Measurements from ENCODE around the gene TMEM185B. TPM values are rescaled to one million over a fixed set of nuclear protein-coding genes. Genes with fewer than 3 reads are reported as not detected.

The TMEM185B gene
- total RNA-seq, 1 donor from 2014 or later, result 27.8 TPM

DNA sequence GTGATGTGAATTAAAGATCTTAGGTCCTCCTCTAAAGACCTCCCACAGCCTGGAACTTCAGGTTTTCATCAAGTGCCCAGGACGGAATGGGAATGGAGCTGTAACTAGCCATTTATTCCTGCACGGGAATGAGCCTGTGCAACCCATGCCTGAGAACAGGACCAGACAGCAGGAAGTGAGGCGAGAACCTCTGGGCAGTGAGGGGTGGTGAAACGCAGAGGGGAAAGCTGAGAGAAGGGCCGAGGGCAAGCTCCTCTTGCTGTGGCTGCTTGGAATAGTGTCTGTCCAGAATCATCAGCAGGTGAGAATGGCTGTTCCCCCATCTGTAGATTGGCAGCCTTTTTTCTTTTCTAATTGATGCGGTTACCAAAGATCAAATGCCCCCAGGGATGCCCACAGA lies 24.7 kb upstream of the TMEM185B start:
- Mint-ChIP-seq H3K27ac (no peak overlapping the region), H3K4me1 (peaks cover 42% of the 10 kb centered on the region)

GRCh38 chr2:120246546-120247300 lies 23.5 kb upstream of the TMEM185B start:
- Mint-ChIP-seq H3K36me3 (no peaks in the 10 kb centered on the region), H3K27ac (no peak overlapping the region), H3K4me3 (no peak overlapping the region), H3K27me3 (ENCODE audit: low read depth) (peaks cover 40% of the 10 kb centered on the region), H3K9me3 (no peaks in the 10 kb centered on the region), H3K4me1 (peaks cover 36% of the 10 kb centered on the region)
- TF ChIP-seq, protein P1, sequence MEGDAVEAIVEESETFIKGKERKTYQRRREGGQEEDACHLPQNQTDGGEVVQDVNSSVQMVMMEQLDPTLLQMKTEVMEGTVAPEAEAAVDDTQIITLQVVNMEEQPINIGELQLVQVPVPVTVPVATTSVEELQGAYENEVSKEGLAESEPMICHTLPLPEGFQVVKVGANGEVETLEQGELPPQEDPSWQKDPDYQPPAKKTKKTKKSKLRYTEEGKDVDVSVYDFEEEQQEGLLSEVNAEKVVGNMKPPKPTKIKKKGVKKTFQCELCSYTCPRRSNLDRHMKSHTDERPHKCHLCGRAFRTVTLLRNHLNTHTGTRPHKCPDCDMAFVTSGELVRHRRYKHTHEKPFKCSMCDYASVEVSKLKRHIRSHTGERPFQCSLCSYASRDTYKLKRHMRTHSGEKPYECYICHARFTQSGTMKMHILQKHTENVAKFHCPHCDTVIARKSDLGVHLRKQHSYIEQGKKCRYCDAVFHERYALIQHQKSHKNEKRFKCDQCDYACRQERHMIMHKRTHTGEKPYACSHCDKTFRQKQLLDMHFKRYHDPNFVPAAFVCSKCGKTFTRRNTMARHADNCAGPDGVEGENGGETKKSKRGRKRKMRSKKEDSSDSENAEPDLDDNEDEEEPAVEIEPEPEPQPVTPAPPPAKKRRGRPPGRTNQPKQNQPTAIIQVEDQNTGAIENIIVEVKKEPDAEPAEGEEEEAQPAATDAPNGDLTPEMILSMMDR (IDR thresholded peaks at IDR 0.05; ENCODE audit: unreplicated experiment), result no peak
- no peak for DNase-seq (ENCODE audit: low spot score in 2 of 2, unreplicated experiment in 2 of 2)

More for the DNA sequence above, 24.7 kb upstream of the TMEM185B start:
- DNase-seq (ENCODE audit: low spot score in 2 of 2, unreplicated experiment in 2 of 2), result no peak
- no peaks in the 10 kb centered on the region for H3K9me3 Mint-ChIP-seq
- H3K36me3 Mint-ChIP-seq, result no peaks in the 10 kb centered on the region
- H3K4me3 Mint-ChIP-seq, result no peak overlapping the region
- TF ChIP-seq, protein P1 (IDR thresholded peaks at IDR 0.05; ENCODE audit: unreplicated experiment), result no peak
- H3K27me3 Mint-ChIP-seq (ENCODE audit: low read depth), result peaks cover 42% of the 10 kb centered on the region

DNA sequence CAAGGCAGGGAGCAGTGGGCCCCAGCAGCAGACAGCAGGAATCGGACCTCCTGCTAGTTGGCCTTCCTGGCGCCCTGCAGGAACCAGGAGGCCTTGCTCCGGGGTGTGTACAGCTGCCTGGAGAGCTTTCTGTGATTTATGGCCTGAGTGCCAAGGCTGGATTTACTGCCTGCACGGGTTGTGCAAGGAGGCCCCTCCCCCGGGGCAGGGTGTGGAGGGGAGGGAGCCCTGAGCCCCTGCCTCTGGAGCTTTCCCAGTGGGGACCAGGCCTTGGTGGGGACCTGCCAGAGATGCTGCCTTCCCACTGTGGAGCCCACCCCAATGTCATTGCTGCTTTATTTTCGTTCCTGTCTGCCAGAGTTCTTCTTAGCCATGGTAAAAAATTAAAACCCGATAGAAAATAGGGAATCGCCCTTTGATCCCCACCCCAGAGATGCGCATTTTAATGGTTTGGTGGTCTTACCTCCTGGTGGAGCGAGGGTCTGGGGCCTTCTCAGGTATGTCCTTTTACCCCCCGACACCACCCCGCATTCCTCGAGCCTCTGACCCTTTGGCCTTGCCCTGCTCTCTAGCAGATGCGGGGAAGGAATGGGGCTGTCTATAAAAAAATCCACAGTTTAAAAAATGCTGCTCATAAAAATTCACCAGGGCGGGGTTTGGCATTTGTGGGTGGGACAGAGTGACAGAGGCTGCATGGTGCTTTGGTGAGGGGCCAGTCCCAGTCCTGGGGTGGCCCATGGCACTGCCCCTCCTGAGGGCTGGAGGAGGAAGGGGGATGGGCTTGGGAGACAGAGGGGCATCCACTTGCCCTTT lies 22.5 kb upstream of the TMEM185B start:
- no peaks in the 10 kb centered on the region for H3K36me3 Mint-ChIP-seq
- no peaks in the 10 kb centered on the region for H3K9me3 Mint-ChIP-seq
- no peak overlapping the region for H3K4me3 Mint-ChIP-seq
- H3K27ac Mint-ChIP-seq, result no peak overlapping the region
- TF ChIP-seq, protein P1 (IDR thresholded peaks at IDR 0.05; ENCODE audit: unreplicated experiment), result no peak
- peak; percentile 49 to 67 for DNase-seq (ENCODE audit: low spot score in 2 of 2, unreplicated experiment in 2 of 2)
- peaks cover 31% of the 10 kb centered on the region for H3K27me3 Mint-ChIP-seq (ENCODE audit: low read depth)
- peaks cover 35% of the 10 kb centered on the region for H3K4me1 Mint-ChIP-seq

GRCh38 chr2:120244656-120245519 lies 21.7 kb upstream of the TMEM185B start:
- TF ChIP-seq, protein P1 (IDR thresholded peaks at IDR 0.05; ENCODE audit: unreplicated experiment), result no peak
- Mint-ChIP-seq H3K27ac (no peak overlapping the region), H3K9me3 (no peaks in the 10 kb centered on the region), H3K27me3 (ENCODE audit: low read depth) (peaks cover 23% of the 10 kb centered on the region), H3K36me3 (no peaks in the 10 kb centered on the region), H3K4me1 (peaks cover 36% of the 10 kb centered on the region), H3K4me3 (no peak overlapping the region)
- no peak for DNase-seq (ENCODE audit: low spot score in 2 of 2, unreplicated experiment in 2 of 2)

DNA sequence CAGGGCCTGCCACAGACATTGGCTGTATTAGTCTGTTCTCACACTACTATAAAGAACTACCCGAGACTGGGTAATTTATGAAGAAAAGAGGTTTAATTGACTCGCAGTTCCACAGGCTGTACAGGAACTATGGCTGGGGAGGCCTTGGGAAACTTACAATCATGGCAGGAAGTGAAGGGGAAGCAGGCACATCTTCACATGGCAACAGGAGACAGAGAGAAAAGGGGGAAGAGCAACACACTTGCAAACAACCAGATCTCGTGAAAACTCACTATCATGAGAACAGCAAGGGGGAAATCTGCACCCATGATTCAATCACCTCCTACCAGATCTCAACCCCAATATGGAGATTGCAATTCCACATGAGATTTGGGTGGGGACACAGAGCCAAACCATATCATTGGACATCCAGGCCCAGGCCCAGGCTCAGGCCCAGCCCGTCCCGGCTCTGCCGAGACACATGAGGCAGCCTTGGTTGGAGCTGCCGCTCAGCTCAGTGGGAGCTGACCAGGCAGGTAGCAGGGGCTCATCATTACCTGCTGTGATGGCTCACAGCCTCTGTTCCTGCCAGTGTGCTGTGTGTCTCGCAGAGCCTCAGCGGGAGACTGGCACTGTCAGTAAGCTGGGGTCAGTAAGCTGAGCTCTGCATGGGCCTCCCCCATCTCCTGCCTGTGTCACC lies 20.8 kb upstream of the TMEM185B start:
- DNase-seq (ENCODE audit: low spot score in 2 of 2, unreplicated experiment in 2 of 2), result no peak
- peaks cover 45% of the 10 kb centered on the region for H3K4me1 Mint-ChIP-seq
- no peaks in the 10 kb centered on the region for H3K9me3 Mint-ChIP-seq
- no peaks in the 10 kb centered on the region for H3K36me3 Mint-ChIP-seq
- peaks cover 15% of the 10 kb centered on the region for H3K27me3 Mint-ChIP-seq (ENCODE audit: low read depth)
- TF ChIP-seq, protein P1 (IDR thresholded peaks at IDR 0.05; ENCODE audit: unreplicated experiment), result no peak
- no peak overlapping the region for H3K27ac Mint-ChIP-seq
- no peak overlapping the region for H3K4me3 Mint-ChIP-seq

Measured in mesothelial cell of epicardium (in vitro differentiated cells).